Measurements from ENCODE around the gene TMCC3.

DNA sequence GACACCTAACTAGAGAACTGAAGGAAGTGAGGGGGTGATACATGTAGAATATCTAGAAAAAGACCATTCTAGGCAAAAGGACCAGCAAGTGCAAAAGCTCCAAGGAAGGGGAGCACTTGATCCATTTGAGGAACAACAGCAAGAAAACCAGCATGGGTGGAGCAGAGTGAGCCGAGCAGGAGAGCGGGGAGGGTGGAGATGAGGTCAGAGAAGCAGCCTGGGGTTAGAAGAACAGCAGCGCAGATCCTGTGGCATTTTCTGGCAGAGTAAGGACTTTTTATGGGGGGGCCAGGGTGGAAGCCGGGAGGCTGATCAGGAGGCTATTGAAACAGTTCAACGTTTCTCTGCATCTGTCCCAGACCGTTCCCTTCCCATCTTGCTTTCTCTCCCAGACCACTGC is 24.5 kb upstream of the TMCC3 start:
- no peak for TF ChIP-seq EGR1 (IDR thresholded peaks at IDR 0.05; ENCODE audit: low read depth in 2 of 2)
- TF ChIP-seq, protein P1, sequence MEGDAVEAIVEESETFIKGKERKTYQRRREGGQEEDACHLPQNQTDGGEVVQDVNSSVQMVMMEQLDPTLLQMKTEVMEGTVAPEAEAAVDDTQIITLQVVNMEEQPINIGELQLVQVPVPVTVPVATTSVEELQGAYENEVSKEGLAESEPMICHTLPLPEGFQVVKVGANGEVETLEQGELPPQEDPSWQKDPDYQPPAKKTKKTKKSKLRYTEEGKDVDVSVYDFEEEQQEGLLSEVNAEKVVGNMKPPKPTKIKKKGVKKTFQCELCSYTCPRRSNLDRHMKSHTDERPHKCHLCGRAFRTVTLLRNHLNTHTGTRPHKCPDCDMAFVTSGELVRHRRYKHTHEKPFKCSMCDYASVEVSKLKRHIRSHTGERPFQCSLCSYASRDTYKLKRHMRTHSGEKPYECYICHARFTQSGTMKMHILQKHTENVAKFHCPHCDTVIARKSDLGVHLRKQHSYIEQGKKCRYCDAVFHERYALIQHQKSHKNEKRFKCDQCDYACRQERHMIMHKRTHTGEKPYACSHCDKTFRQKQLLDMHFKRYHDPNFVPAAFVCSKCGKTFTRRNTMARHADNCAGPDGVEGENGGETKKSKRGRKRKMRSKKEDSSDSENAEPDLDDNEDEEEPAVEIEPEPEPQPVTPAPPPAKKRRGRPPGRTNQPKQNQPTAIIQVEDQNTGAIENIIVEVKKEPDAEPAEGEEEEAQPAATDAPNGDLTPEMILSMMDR (IDR thresholded peaks at IDR 0.05; ENCODE audit: low read depth, low read length, missing input control), result no peak
- no peak for TF ChIP-seq SP1 (IDR thresholded peaks at IDR 0.05)
- no peak for TF ChIP-seq FOXA1 (IDR thresholded peaks at IDR 0.05)
- no peak for TF ChIP-seq RAD21 (IDR thresholded peaks at IDR 0.05)
- TF ChIP-seq, protein P2, sequence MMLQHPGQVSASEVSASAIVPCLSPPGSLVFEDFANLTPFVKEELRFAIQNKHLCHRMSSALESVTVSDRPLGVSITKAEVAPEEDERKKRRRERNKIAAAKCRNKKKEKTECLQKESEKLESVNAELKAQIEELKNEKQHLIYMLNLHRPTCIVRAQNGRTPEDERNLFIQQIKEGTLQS (IDR thresholded peaks at IDR 0.05), result no peak
- no peak for TF ChIP-seq GABPA (IDR thresholded peaks at IDR 0.05 in 1 of 2, conservative IDR thresholded peaks at IDR 0.05 in 1 of 2)
- TF ChIP-seq, protein P3, sequence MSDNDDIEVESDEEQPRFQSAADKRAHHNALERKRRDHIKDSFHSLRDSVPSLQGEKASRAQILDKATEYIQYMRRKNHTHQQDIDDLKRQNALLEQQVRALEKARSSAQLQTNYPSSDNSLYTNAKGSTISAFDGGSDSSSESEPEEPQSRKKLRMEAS (IDR thresholded peaks at IDR 0.05), result no peak

Data from liver (tissue), 3 donors.